CD14-positive monocyte (primary cell): Measurements from ENCODE around the gene SGMS1. TPM values are rescaled to one million over a fixed set of nuclear protein-coding genes. Genes with fewer than 3 reads are reported as not detected.

Experiments used
- DNase-seq, 3 donors: peaks; one replicate each; pipeline ENCODE4 v3.0.0-alpha.2; 2011 to 2022
- H2AFZ ChIP-seq: 2 replicates; pipeline ENCODE4 v1.6.0; 2012; ENCODE audit warnings: mild to moderate bottlenecking, low read depth, low read length, inconsistent platforms; ENCODE audit not compliant: insufficient read depth, poor library complexity, severe bottlenecking
- H3K27ac ChIP-seq, 2 donors: 1 replicate in 1 of 2; 2 replicates in 1 of 2; pipeline ENCODE4 v1.5.1; 2012 to 2013; ENCODE audit warnings: low read length in 2 of 2, control low read depth in 1 of 2, inconsistent platforms in 1 of 2, low read depth in 1 of 2, mild to moderate bottlenecking in 1 of 2
- H3K27me3 ChIP-seq, 2 donors: one replicate each; pipeline versions ENCODE4 v1.6.0 to v1.6.1; 2011 to 2013; ENCODE audit warnings: low read length in 2 of 2; ENCODE audit not compliant: control insufficient read depth in 2 of 2, insufficient read depth in 2 of 2
- H3K36me3 ChIP-seq, 2 donors: replicated peaks in 1 of 2; 1 replicate in 1 of 2; 2 replicates in 1 of 2; pipeline versions ENCODE4 v1.5.1 to v1.6.1; 2012 to 2013; ENCODE audit warnings: low read length in 2 of 2, control low read depth in 1 of 2, inconsistent platforms in 1 of 2, mild to moderate bottlenecking in 1 of 2; ENCODE audit not compliant: insufficient read depth in 2 of 2, control insufficient read depth in 1 of 2
- H3K4me1 ChIP-seq, 2 donors: 1 replicate in 1 of 2; 2 replicates in 1 of 2; pipeline versions ENCODE4 v1.5.1 to v1.6.1; 2012 to 2013; ENCODE audit warnings: low read length in 2 of 2, control low read depth in 1 of 2, inconsistent platforms in 1 of 2, mild to moderate bottlenecking in 1 of 2, moderate library complexity in 1 of 2; ENCODE audit not compliant: insufficient read depth in 2 of 2, control insufficient read depth in 1 of 2
- H3K4me2 ChIP-seq: replicated peaks from 2 replicates; pipeline ENCODE3; 2012; ENCODE audit warnings: low read length, moderate library complexity, mild to moderate bottlenecking; ENCODE audit not compliant: poor library complexity, severe bottlenecking; ENCODE audit errors: extremely low read depth
- H3K4me3 ChIP-seq, 3 experiments: fragments of 200-600 bp in 1 of 3; sonication (generic) in 1 of 3; replicated peaks in 1 of 3; 1 replicate in 2 of 3; 2 replicates in 1 of 3; pipeline ENCODE4 v1.5.1; 2011 to 2013; ENCODE audit warnings: low read length in 3 of 3, mild to moderate bottlenecking in 3 of 3, control low read depth in 2 of 3, low read depth in 2 of 3, inconsistent platforms in 1 of 3, moderate library complexity in 1 of 3
- H3K79me2 ChIP-seq: 2 replicates; pipeline ENCODE4 v1.6.0; 2012; ENCODE audit warnings: mild to moderate bottlenecking, control low read depth, inconsistent platforms, low read length, moderate library complexity; ENCODE audit not compliant: insufficient read depth
- H3K9ac ChIP-seq: 2 replicates; pipeline ENCODE4 v1.6.0; 2017; ENCODE audit warnings: low read length, mild to moderate bottlenecking; ENCODE audit not compliant: insufficient read depth, poor library complexity, severe bottlenecking
- H3K9me3 ChIP-seq, 2 donors: replicated peaks in 1 of 2; 1 replicate in 1 of 2; 2 replicates in 1 of 2; pipeline versions ENCODE4 v1.5.1 to v1.6.1; 2012 to 2013; ENCODE audit warnings: low read length in 2 of 2, control low read depth in 1 of 2; ENCODE audit not compliant: control insufficient read depth in 1 of 2, insufficient read depth in 1 of 2
- H4K20me1 ChIP-seq: 2 replicates; pipeline ENCODE4 v1.6.0; 2012; ENCODE audit warnings: mild to moderate bottlenecking, low read length, control low read depth, moderate library complexity; ENCODE audit not compliant: insufficient read depth
- H3K27ac Mint-ChIP-seq, 7 donors: one replicate each; pipeline ENCODE4 v1.8.0; 2020; ENCODE audit warnings: mild to moderate bottlenecking in 7 of 7, mixed read lengths in 7 of 7, moderate library complexity in 6 of 7, inconsistent platforms in 2 of 7
- H3K27me3 Mint-ChIP-seq, 3 donors: one replicate each; pipeline ENCODE4 v1.8.0; 2021 to 2022; ENCODE audit warnings: low read depth in 3 of 3, mild to moderate bottlenecking in 3 of 3, mixed read lengths in 3 of 3, moderate library complexity in 3 of 3, inconsistent platforms in 1 of 3
- H3K36me3 Mint-ChIP-seq, 2 donors: one replicate each; pipeline ENCODE4 v1.8.0; 2020; ENCODE audit warnings: mixed read lengths in 2 of 2, inconsistent platforms in 1 of 2, mild to moderate bottlenecking in 1 of 2
- H3K4me1 Mint-ChIP-seq: one replicate; pipeline ENCODE4 v1.8.0; 2020; ENCODE audit warnings: mild to moderate bottlenecking, mixed read lengths
- H3K4me3 Mint-ChIP-seq, 2 donors: one replicate each; pipeline ENCODE4 v1.8.0; 2020; ENCODE audit warnings: mild to moderate bottlenecking in 2 of 2, mixed read lengths in 2 of 2, moderate library complexity in 1 of 2
- H3K9me3 Mint-ChIP-seq, 7 donors: one replicate each; pipeline ENCODE4 v1.8.0; 2020 to 2022; ENCODE audit warnings: mixed read lengths in 7 of 7, mild to moderate bottlenecking in 6 of 7, moderate library complexity in 6 of 7, inconsistent platforms in 2 of 7
- CTCF ChIP-seq: fragments of 200-600 bp; IDR thresholded peaks from one replicate; pipeline ENCODE4 v1.8.0; 2022; ENCODE audit warnings: antibody characterized with exemption, mild to moderate bottlenecking
- WGBS: methylation state at CpG from one replicate; pipeline ENCODE4 v1.1.5; 2013; ENCODE audit warnings: missing lambda C conversion rate; ENCODE audit not compliant: insufficient coverage; 5-methylcytosine and 5-hydroxymethylcytosine counted together
- intact Hi-C, 2 donors: fragments of 100-400 bp; cut with micrococcal nuclease; formaldehyde crosslinking; loops; one replicate each; pipeline versions ENCODE4 v1.15.0 to v1.15.1; 2023
- polyA plus RNA-seq, 3 donors: library from polyadenylated mRNA; depleted of rRNA in 1 of 3; unstranded in 2 of 3; stranded (reverse) in 1 of 3; fragments of 300-500 nt in 2 of 3; fragments of >200 nt in 1 of 3; fragmentation: Illumina TruSeq in 2 of 3; gene quantifications; 1 replicate in 2 of 3; 2 replicates in 1 of 3; pipeline ENCODE4 v1.2.3, GENCODE V29; 2012 to 2021

SGMS1 gene
- polyA plus RNA-seq, 3 donors: 19.5 to 20.6 (median 20.4) TPM

GRCh38 chr10:50544857-50545429 lies 78.8 kb downstream of the SGMS1 start:
- Histone ChIP-seq H3K4me2 (no peak overlapping the region), H2AFZ (no peak overlapping the region), H3K9me3 (no peaks in the 10 kb centered on the region), H3K79me2 (peaks cover 8% of the 10 kb centered on the region), H4K20me1 (peaks cover 43% of the 10 kb centered on the region), H3K27ac (no peak overlapping the region), H3K4me3 (no peak overlapping the region), H3K4me1 (peaks cover 4 to 7% of the 10 kb centered on the region in 2 donors), H3K9ac (no peak overlapping the region), H3K27me3 (no peaks in the 10 kb centered on the region), H3K36me3 (no peaks in the 10 kb centered on the region)
- Mint-ChIP-seq H3K36me3 (peaks cover 3 to 6% of the 10 kb centered on the region in 2 donors), H3K9me3 (peaks cover 0 to 5% (median 2%) of the 10 kb centered on the region in 7 donors), H3K4me1 (peaks cover 45% of the 10 kb centered on the region), H3K4me3 (no peak overlapping the region), H3K27ac (peak overlapping the region in 3 of 7 donors; percentile 27 to 80 (median 43)), H3K27me3 (no peaks in the 10 kb centered on the region)
- TF ChIP-seq CTCF: no peak
- WGBS: 71% methylated on average over 3 of the region's 6 CpGs
- intact Hi-C loops: no loop called here
- DNase-seq: no peak

GRCh38 chr10:50544095-50544856 lies 79.5 kb downstream of the SGMS1 start:
- peaks cover 39% of the 10 kb centered on the region for H4K20me1 ChIP-seq
- no peaks in the 10 kb centered on the region for H3K27me3 Mint-ChIP-seq
- no peaks in the 10 kb centered on the region for H3K36me3 ChIP-seq
- no peak for TF ChIP-seq CTCF
- H2AFZ ChIP-seq: no peak overlapping the region
- H3K4me3 ChIP-seq: no peak overlapping the region
- H3K36me3 Mint-ChIP-seq: peaks cover 3 to 4% of the 10 kb centered on the region in 2 donors
- H3K4me1 Mint-ChIP-seq: peaks cover 43% of the 10 kb centered on the region
- H3K4me2 ChIP-seq: no peak overlapping the region
- intact Hi-C loops: no loop called here
- no peaks in the 10 kb centered on the region for H3K27me3 ChIP-seq
- peaks cover 8% of the 10 kb centered on the region for H3K79me2 ChIP-seq
- peaks cover 4 to 7% of the 10 kb centered on the region in 2 donors for H3K4me1 ChIP-seq
- no peak overlapping the region for H3K4me3 Mint-ChIP-seq
- no peak overlapping the region for H3K27ac ChIP-seq
- no peak for DNase-seq
- WGBS: 100% methylated on average over 1 of the region's 3 CpGs
- H3K9me3 ChIP-seq: no peaks in the 10 kb centered on the region
- H3K9me3 Mint-ChIP-seq: peaks cover 0 to 5% (median 2%) of the 10 kb centered on the region in 7 donors
- H3K27ac Mint-ChIP-seq: peak overlapping the region in 1 of 7 donors; percentile 27
- H3K9ac ChIP-seq: no peak overlapping the region
